RCC 7860 (cell line): ENCODE results near the gene PAK6.

Source experiments
- DNase-seq: peaks from one replicate; pipeline ENCODE4 v3.0.0-alpha.2; 2015; ENCODE audit warnings: low spot score
- FAIRE-seq: peaks from 2 replicates; lab custom pipeline; 2012; peaks lifted over from hg19 to GRCh38; lab: Jason Lieb, UNC

Gene PAK6

DNA sequence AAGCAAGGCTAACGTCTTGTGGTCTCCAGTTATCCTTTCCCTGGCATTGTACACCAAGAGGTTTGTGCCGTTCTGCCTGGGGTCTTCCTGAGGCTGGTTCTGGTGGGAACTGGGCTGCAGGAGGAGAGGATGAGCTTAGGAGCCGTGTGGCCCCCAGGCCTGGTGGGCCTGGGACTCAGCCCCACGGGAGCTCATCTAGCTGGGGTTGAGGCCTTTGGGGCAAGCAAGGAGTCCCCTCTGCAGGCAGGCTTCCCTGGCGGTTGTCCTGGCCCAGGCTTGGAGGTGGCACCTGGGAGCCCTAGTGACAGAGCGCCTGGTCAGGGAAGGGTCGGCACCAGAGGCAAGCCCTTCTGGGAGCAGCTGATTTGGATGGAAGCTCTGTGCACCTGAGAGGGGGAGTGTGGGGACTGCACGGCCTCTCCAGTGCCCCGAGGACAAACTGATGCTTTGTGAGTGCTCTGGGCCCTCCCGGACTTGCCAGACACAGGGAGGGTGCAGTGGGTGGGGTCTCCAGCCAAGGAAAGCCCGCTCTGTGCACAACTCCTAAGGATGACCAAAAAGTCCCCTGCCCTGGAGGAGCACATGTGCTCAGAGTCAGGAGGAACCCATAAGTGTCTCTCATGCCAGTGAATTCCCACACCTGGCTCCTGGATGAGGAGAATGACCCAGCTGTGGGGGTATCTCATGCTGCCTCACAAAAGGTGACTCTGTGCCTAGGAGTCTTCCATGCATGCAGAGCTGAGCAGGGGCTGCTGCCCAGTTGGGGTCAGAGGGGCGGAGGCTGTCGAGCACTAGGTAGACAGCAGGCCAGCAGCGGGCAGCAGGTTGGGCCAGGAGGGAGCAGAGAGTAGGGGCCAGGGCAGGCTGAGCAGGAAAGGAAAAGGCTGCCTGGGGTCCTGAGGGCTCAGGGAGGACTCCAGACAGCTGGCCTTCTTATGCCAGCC lies 2.7 kb downstream of the PAK6 start:
- no peak for FAIRE-seq

GRCh38 chr15:40242213-40242599 lies 3.3 kb downstream of the PAK6 start:
- DNase-seq (no peak), FAIRE-seq (no peak)

More for the DNA sequence above, 2.7 kb downstream of the PAK6 start:
- no peak for DNase-seq

- FAIRE-seq (no peak), DNase-seq (no peak)
Observed at GRCh38 chr15:40242601-40243000, 3.7 kb downstream of the PAK6 start.

GRCh38 chr15:40243126-40243810 lies 4.4 kb downstream of the PAK6 start:
- FAIRE-seq (no peak), DNase-seq (no peak)

DNA sequence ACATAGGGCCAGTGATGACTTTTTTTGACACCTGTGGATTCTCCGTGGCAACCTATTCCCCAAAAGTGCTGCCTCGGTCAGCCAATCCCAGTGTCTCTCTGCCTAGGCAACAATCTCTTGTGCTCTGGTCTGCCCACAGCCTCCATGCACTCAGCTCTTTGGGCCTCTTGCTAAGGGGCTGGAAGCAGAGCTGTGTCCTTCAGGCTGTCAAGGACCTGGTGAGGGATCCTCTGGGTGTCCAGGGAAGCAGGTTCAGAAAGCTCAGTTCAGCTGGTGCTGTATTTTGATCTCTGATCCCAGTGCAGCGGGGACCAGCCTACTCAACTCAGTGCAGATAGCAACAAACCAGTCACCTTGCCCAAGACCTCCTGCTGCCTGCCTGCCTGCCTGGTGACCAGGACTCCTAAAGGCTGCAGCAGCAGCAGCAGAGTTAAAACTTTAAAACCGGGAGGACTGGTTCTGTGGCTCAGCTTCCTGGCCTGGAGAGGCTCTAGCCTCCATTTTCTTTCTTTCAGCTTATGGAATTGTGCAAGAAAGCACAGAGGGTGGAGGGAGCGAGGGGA lies 6.2 kb downstream of the PAK6 start:
- no peak for DNase-seq
- no peak for FAIRE-seq

DNA sequence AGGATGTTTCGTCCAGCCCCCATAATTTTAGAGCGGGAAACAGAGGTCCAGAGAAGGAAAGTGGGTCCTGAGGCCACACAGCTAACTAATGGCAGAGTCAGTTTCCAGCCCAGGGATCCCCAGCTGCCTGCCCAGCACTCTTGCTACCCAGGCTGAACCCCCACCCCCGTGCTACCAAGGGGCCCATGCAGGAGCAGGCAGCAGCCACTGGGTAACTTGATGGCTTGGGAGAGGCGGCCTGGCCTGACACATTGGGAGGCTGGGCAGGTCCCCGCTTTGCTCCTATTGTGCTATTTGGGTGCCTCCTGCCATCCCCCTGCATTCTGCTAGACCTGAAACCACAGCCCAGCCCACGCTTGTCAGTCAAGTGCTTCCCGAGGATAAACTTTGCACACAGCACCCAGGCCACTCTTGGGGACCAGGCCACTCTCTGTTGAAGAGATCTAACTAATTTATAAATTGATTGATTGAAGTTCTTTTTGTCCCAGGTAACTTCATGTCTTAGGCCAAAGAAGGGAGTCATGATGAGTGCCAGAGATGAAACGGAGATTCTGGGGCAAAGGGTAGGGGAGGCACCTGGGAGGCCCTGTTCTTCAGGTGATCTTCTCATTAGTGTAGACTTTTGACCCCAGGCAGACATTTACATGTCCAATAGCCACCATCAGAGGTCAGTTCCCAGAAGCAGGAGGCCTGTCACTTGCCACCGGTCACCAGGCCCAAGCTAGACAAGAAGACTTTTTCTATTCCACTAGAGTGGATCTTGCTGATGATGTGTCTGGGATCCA lies 7.0 kb downstream of the PAK6 start:
- no peak for FAIRE-seq
- DNase-seq = no peak

GRCh38 chr15:40246496-40247280 lies 7.8 kb downstream of the PAK6 start:
- no peak for DNase-seq
- no peak for FAIRE-seq

DNA sequence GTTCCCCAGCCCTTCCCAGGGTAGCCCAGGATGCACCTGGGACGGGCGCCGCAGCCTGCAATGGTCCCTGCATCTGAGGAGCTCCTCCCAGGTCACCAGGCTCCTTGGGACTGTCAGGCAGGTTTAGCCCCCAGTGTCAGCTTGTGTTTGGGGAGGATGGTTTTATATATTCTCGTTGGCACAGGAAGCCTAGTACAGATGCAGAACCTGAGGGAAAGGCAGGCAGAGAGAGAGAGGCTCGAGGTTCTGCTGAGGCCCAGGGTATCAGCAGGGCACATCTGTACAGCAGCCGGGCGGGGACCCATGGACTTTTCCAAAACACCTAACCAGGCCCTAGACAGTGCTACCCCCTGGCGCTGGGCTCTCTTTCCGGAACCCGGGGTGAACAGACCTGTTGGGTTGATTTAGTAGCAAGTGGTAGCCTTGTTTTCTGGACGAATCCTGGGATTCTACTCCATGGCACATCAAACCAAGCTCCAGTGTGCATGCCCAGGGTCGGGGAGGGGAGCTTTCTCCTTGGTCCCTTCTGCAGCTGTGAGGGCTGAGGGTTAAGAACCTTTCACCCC lies 8.6 kb downstream of the PAK6 start:
- DNase-seq (no peak), FAIRE-seq (no peak)

- FAIRE-seq = no peak
- DNase-seq = no peak
Observed at GRCh38 chr15:40248006-40248783, 9.3 kb downstream of the PAK6 start.

DNA sequence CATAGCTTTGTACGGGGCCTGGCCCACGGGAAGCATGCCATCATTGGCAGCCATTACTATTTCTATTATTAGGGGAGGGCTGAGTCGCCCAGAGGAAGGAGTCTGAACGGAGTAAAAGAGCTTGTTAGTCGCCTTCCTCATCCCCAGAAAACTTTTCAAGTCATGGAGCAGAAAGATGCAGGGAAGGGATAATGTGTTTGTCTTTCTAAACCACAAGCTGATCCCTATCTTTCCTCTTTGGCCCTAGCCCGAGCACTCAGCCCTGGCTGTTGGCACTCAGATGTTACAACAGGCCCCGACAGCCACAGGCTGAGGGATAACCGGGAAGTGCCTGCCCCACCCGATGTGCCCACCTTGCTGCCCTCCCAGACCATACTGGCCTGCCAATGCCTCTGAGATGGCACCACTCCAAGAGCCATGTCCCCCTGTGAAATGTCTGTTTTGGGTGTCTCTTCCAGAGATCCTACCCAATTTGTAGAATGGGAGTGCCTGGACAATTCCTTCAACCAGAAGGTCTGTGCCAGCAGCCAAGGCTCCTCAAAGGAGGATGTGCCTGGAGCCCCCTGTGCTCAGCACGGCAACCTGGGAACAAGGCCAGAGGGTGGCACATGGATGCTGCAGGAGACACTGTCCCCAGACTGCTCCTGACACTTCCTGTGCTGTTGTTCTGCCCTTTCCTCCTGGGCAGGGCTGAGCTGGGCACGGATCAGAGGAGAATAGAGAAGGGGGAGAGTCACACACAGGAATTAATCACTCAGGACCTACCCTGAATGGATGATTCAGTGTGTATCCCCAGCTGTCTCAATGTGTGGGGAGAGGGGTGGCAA lies 10.8 kb downstream of the PAK6 start:
- FAIRE-seq (no peak), DNase-seq (peak; percentile 13)

DNA sequence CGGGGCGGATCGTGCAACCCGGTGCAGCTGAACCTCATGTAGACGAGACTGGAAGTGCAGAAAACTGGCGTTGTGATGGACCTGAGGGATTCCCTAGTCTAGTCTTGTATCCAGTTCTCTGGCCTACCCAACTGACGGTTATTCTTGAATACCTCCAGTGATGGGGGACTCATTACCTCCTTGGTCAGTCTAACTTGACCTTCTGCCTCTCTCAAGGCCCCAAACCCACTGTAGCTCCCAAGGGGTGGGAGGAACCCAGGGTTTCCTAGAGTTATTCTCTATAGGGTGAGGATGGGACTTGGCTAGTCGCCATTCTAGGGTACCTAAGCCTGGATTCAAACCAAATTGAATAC lies 11.4 kb downstream of the PAK6 start:
- no peak for FAIRE-seq
- no peak for DNase-seq

GRCh38 chr15:40250771-40251483 lies 12.1 kb downstream of the PAK6 start:
- DNase-seq = no peak
- no peak for FAIRE-seq

- no peak for DNase-seq
- FAIRE-seq = no peak
Observed at GRCh38 chr15:40251486-40252140, 12.8 kb downstream of the PAK6 start.

GRCh38 chr15:40252141-40252437 lies 13.2 kb downstream of the PAK6 start:
- FAIRE-seq (no peak), DNase-seq (no peak)

- no peak for DNase-seq
Observed at GRCh38 chr15:40252438-40253166, 13.7 kb downstream of the PAK6 start.

GRCh38 chr15:40253167-40253790 lies 14.4 kb downstream of the PAK6 start:
- DNase-seq (no peak), FAIRE-seq (no peak)

More at GRCh38 chr15:40252438-40253166, 13.7 kb downstream of the PAK6 start:
- no peak for FAIRE-seq
